Measurements from ENCODE around the gene RGS11. TPM values are rescaled to one million over a fixed set of nuclear protein-coding genes. Genes with fewer than 3 reads are reported as not detected.

The RGS11 gene
- total and polyA plus RNA-seq, 10 donors, result 0.79 to 5.4 (median 2.2) TPM

GRCh38 chr16:273547-274421, 2.0 kb downstream of the RGS11 start:
- H3K27me3 ChIP-seq (replicated peaks in 1 of 7), result peaks cover 0 to 85% (median 23%) of the 10 kb centered on the region in 7 donors
- no peak for DNase-seq
- intact Hi-C loops (cut with DNase I; ENCODE audit: low total_unique reads), result no loop called here
- 83 to 92% (median 85%) methylated on average over 15 to 30 of the region's 30 CpGs for WGBS, 5 donors
- no peak overlapping the region for H3K4me3 ChIP-seq
- TF ChIP-seq CTCF (IDR thresholded peaks at IDR 0.05 in 8 of 11, conservative IDR thresholded peaks at IDR 0.05 in 3 of 11) (no peak), POLR2A (IDR thresholded peaks at IDR 0.05) (no peak), POLR2AphosphoS5 (IDR thresholded peaks at IDR 0.05) (no peak)
- H3K4me1 ChIP-seq, result peaks cover 0 to 19% (median 9%) of the 10 kb centered on the region in 6 donors
- H3K27ac ChIP-seq, result no peak overlapping the region
- no peaks in the 10 kb centered on the region for H3K36me3 ChIP-seq
- H3K9me3 ChIP-seq, result no peaks in the 10 kb centered on the region

GRCh38 chr16:272633-273546, 2.9 kb downstream of the RGS11 start:
- TF ChIP-seq POLR2AphosphoS5 (IDR thresholded peaks at IDR 0.05) (no peak), CTCF (IDR thresholded peaks at IDR 0.05 in 8 of 11, conservative IDR thresholded peaks at IDR 0.05 in 3 of 11) (no peak), POLR2A (IDR thresholded peaks at IDR 0.05) (no peak)
- Histone ChIP-seq H3K4me3 (no peak overlapping the region), H3K36me3 (no peaks in the 10 kb centered on the region), H3K4me1 (peaks cover 0 to 19% (median 8%) of the 10 kb centered on the region in 6 donors), H3K9me3 (no peaks in the 10 kb centered on the region), H3K27me3 (replicated peaks in 1 of 7) (peaks cover 0 to 76% (median 23%) of the 10 kb centered on the region in 7 donors), H3K27ac (no peak overlapping the region)
- 77 to 86% (median 85%) methylated on average over 20 to 36 of the region's 36 CpGs for WGBS, 5 donors
- DNase-seq, result no peak
- intact Hi-C loops (cut with DNase I; ENCODE audit: low total_unique reads), result no loop called here

- Histone ChIP-seq H3K27ac (no peak overlapping the region), H3K4me1 (peaks cover 0 to 17% (median 8%) of the 10 kb centered on the region in 6 donors), H3K27me3 (replicated peaks in 1 of 7) (peaks cover 0 to 53% (median 23%) of the 10 kb centered on the region in 7 donors), H3K36me3 (peaks cover 0 to 2% (median 0%) of the 10 kb centered on the region in 6 donors), H3K4me3 (no peak overlapping the region), H3K9me3 (no peaks in the 10 kb centered on the region)
- TF ChIP-seq POLR2AphosphoS5 (IDR thresholded peaks at IDR 0.05), result no peak
- intact Hi-C loops (cut with DNase I; ENCODE audit: low total_unique reads), result no loop called here
- no peak for DNase-seq
- WGBS, 5 donors, result 69 to 89% (median 88%) methylated on average over 3 to 34 of the region's 34 CpGs
These were observed 5.1 kb downstream of the RGS11 start for GRCh38 chr16:270381-271255.
